ENCODE results near the gene TMEM167B. TPM values are rescaled to one million over a fixed set of nuclear protein-coding genes. Genes with fewer than 3 reads are reported as not detected.
"Not testable (repeated sequence)": the region's sequence is repeated elsewhere in the genome, so short reads cannot be mapped to it uniquely, and the experiment has no call there.

The TMEM167B gene
- total RNA-seq, 5 donors from 2014 or later (not counting 1 experiment from before 2014, with no cell fraction given) = 33.2 to 55.1 (median 37.1) TPM

DNA sequence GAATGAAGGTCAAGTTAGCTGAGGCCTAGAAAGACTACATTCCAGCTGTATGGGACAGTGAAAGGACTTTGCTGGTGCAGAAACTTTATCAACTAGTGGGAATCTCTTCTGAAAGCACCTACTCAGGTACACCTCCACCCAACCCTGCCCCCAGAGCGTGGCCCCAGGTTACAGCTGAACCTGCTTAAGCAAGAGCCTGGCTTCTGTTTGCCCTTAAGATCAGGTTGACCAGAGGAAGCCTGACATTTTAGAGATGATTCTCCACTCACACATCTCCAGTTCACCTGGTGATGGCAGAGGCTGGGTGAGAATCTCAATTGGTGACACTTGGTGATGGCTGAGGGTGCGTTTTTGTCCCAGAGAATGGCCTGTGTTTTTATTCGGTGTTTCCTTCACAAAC lies 47.4 kb downstream of the TMEM167B start:
- Mint-ChIP-seq H3K9me3 (no peaks in the 10 kb centered on the region), H3K27ac (no peak overlapping the region), H3K4me3 (no peak overlapping the region), H3K27me3 (no peaks in the 10 kb centered on the region), H3K4me1 (peaks cover 5 to 13% (median 12%) of the 10 kb centered on the region in 3 donors), H3K36me3 (peaks cover 10% of the 10 kb centered on the region)
- CTCF ChIA-PET = no interaction called here
- Histone ChIP-seq H3K27me3 (replicated peaks in 1 of 2; ENCODE audit: control insufficient read depth in 2 of 2, extremely low read depth in 1 of 2, insufficient read depth in 2 of 2, low read length in 1 of 2) (no peaks in the 10 kb centered on the region), H3K4me1 (ENCODE audit: control insufficient read depth in 1 of 2, extremely low read depth in 1 of 2, insufficient read depth in 2 of 2, low read length in 2 of 2) (peaks cover 0 to 3% of the 10 kb centered on the region in 2 experiments), H3K4me3 (ENCODE audit: control insufficient read depth in 1 of 2, extremely low read depth in 1 of 2, low read length in 1 of 2) (no peak overlapping the region), H3K36me3 (ENCODE audit: control insufficient read depth in 2 of 2, extremely low read depth in 1 of 2, insufficient read depth in 1 of 2, low read length in 1 of 2) (no peaks in the 10 kb centered on the region), H3K9me3 (no peaks in the 10 kb centered on the region), H3K27ac (ENCODE audit: low read length) (no peak overlapping the region)
- POLR2A ChIA-PET = no interaction called here
- WGBS (ENCODE audit: insufficient coverage) = 100% methylated on average over 1 of the region's 3 CpGs
- DNase-seq = no peak
- no peak for ATAC-seq (replicated peaks in 1 of 4)

DNA sequence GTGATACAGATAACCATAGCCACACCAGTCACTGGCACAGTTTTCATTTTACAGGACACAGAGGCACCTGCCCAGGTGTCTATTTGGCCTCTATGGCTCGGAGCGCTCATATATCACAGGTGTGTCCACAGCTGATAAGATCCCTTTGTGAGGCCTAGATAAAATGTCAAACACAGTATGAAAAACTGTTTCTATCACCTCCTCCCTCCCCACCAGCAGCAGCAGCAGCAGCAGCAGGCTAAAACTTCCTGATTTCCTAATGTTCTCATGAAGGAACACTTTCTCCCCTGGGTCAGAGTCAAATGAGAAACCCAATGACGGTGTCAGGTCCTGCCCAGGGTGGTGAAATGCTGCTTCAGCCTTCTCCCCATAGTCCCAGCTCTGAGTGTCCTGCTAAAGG lies 47.8 kb downstream of the TMEM167B start:
- ATAC-seq (replicated peaks in 1 of 4) (no peak), DNase-seq (no peak)
- peaks cover 10% of the 10 kb centered on the region for H3K36me3 Mint-ChIP-seq
- Histone ChIP-seq H3K36me3 (ENCODE audit: control insufficient read depth in 2 of 2, extremely low read depth in 1 of 2, insufficient read depth in 1 of 2, low read length in 1 of 2) (no peaks in the 10 kb centered on the region), H3K4me1 (ENCODE audit: control insufficient read depth in 1 of 2, extremely low read depth in 1 of 2, insufficient read depth in 2 of 2, low read length in 2 of 2) (peaks cover 0 to 3% of the 10 kb centered on the region in 2 experiments), H3K27me3 (replicated peaks in 1 of 2; ENCODE audit: control insufficient read depth in 2 of 2, extremely low read depth in 1 of 2, insufficient read depth in 2 of 2, low read length in 1 of 2) (no peaks in the 10 kb centered on the region), H3K27ac (ENCODE audit: low read length) (no peak overlapping the region), H3K9me3 (no peaks in the 10 kb centered on the region), H3K4me3 (ENCODE audit: control insufficient read depth in 1 of 2, extremely low read depth in 1 of 2, low read length in 1 of 2) (no peak overlapping the region)
- H3K27ac Mint-ChIP-seq = no peak overlapping the region
- H3K4me3 Mint-ChIP-seq = no peak overlapping the region
- H3K4me1 Mint-ChIP-seq = peaks cover 5 to 13% (median 12%) of the 10 kb centered on the region in 3 donors
- 91% methylated on average over 2 of the region's 3 CpGs for WGBS (ENCODE audit: insufficient coverage)
- no peaks in the 10 kb centered on the region for H3K27me3 Mint-ChIP-seq
- ChIA-PET POLR2A (no interaction called here), CTCF (no interaction called here)
- H3K9me3 Mint-ChIP-seq = no peaks in the 10 kb centered on the region

- Mint-ChIP-seq H3K4me1 (no peaks in the 10 kb centered on the region), H3K27me3 (no peaks in the 10 kb centered on the region), H3K4me3 (no peak overlapping the region), H3K27ac (no peak overlapping the region), H3K36me3 (peaks cover 10% of the 10 kb centered on the region), H3K9me3 (no peaks in the 10 kb centered on the region)
- Histone ChIP-seq H3K4me3 (ENCODE audit: control insufficient read depth in 1 of 2, extremely low read depth in 1 of 2, low read length in 1 of 2) (no peak overlapping the region), H3K36me3 (ENCODE audit: control insufficient read depth in 2 of 2, extremely low read depth in 1 of 2, insufficient read depth in 1 of 2, low read length in 1 of 2) (no peaks in the 10 kb centered on the region), H3K27me3 (replicated peaks in 1 of 2; ENCODE audit: control insufficient read depth in 2 of 2, extremely low read depth in 1 of 2, insufficient read depth in 2 of 2, low read length in 1 of 2) (no peaks in the 10 kb centered on the region), H3K9me3 (no peaks in the 10 kb centered on the region), H3K27ac (ENCODE audit: low read length) (no peak overlapping the region), H3K4me1 (ENCODE audit: control insufficient read depth in 1 of 2, extremely low read depth in 1 of 2, insufficient read depth in 2 of 2, low read length in 2 of 2) (no peaks in the 10 kb centered on the region)
- POLR2A ChIA-PET = no interaction called here
- ATAC-seq (replicated peaks in 1 of 4) (no peak), DNase-seq (no peak)
- CTCF ChIA-PET = no interaction called here
- WGBS (ENCODE audit: insufficient coverage) = 90% methylated on average over 2 of the region's 3 CpGs
These were observed 49.8 kb downstream of the TMEM167B start for GRCh38 chr1:109140392-109140791.

DNA sequence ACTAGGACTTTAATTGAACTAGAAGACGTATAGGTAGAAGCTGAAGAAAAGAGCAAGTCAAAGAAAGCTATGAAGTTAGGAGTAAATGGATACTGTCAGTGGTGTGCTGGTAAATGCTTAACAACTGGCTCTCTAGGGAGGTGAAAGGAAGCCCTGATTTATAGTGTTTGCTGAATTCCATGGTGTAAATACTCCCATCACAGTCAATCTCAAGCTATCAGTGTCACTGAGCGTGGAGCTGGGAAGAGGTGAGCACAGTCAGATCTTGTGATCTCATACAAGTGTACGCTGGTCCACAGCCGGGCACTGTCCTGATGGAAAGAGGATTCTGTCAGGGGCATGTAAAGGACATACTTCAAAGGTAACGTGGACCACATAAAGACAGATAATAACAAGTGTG lies 51.7 kb downstream of the TMEM167B start:
- Histone ChIP-seq H3K4me1 (ENCODE audit: control insufficient read depth in 1 of 2, extremely low read depth in 1 of 2, insufficient read depth in 2 of 2, low read length in 2 of 2) (no peaks in the 10 kb centered on the region), H3K4me3 (ENCODE audit: control insufficient read depth in 1 of 2, extremely low read depth in 1 of 2, low read length in 1 of 2) (no peak overlapping the region), H3K27me3 (replicated peaks in 1 of 2; ENCODE audit: control insufficient read depth in 2 of 2, extremely low read depth in 1 of 2, insufficient read depth in 2 of 2, low read length in 1 of 2) (no peaks in the 10 kb centered on the region), H3K9me3 (no peaks in the 10 kb centered on the region), H3K36me3 (ENCODE audit: control insufficient read depth in 2 of 2, extremely low read depth in 1 of 2, insufficient read depth in 1 of 2, low read length in 1 of 2) (no peaks in the 10 kb centered on the region), H3K27ac (ENCODE audit: low read length) (no peak overlapping the region)
- DNase-seq (no peak), ATAC-seq (replicated peaks in 1 of 4) (no peak)
- Mint-ChIP-seq H3K4me3 (no peak overlapping the region), H3K4me1 (no peaks in the 10 kb centered on the region), H3K27ac (no peak overlapping the region), H3K36me3 (peaks cover 6% of the 10 kb centered on the region), H3K27me3 (no peaks in the 10 kb centered on the region), H3K9me3 (no peaks in the 10 kb centered on the region)
- 89% methylated on average over 4 of the region's 5 CpGs for WGBS (ENCODE audit: insufficient coverage)
- ChIA-PET CTCF (interaction anchor here in 1 of 2 donors (0.5 to 0.6 kb wide), 2 partner anchors 10 to 33 kb away, joined by 3 to 5 read pairs; no protein-coding TSS in a partner anchor), POLR2A (no interaction called here)

GRCh38 chr1:109142725-109143124 lies 52.2 kb downstream of the TMEM167B start:
- H3K9me3 ChIP-seq; H3K4me3 ChIP-seq (ENCODE audit: control insufficient read depth in 1 of 2, extremely low read depth in 1 of 2, low read length in 1 of 2); H3K36me3 ChIP-seq (ENCODE audit: control insufficient read depth in 2 of 2, extremely low read depth in 1 of 2, insufficient read depth in 1 of 2, low read length in 1 of 2); H3K27ac Mint-ChIP-seq; POLR2A ChIA-PET; H3K4me1 Mint-ChIP-seq; H3K4me1 ChIP-seq (ENCODE audit: control insufficient read depth in 1 of 2, extremely low read depth in 1 of 2, insufficient read depth in 2 of 2, low read length in 2 of 2); DNase-seq; H3K27me3 ChIP-seq (replicated peaks in 1 of 2; ENCODE audit: control insufficient read depth in 2 of 2, extremely low read depth in 1 of 2, insufficient read depth in 2 of 2, low read length in 1 of 2); ATAC-seq (replicated peaks in 1 of 4); H3K27ac ChIP-seq (ENCODE audit: low read length); H3K4me3 Mint-ChIP-seq; H3K27me3 Mint-ChIP-seq; H3K36me3 Mint-ChIP-seq; H3K9me3 Mint-ChIP-seq: not testable (repeated sequence)
- CTCF ChIA-PET = interaction anchor here in 1 of 2 donors (0.6 kb wide), 1 partner anchor 9 kb away, joined by 3 read pairs; no protein-coding TSS in a partner anchor
- no CpG with 5 or more reads among the region's 6 CpGs for WGBS (ENCODE audit: insufficient coverage)

Other genes starting within 250 kb of the TMEM167B start
- not detected for gene AKNAD1, start 233.7 kb upstream of the TMEM167B start, total RNA-seq
- gene GPSM2, start 213.8 kb upstream of the TMEM167B start, total RNA-seq = 1 to 10 TPM; 1.6 to 2.4 (median 2.0) TPM
- 10 to 100 TPM; 14.3 to 33.3 (median 22.4) TPM for gene CLCC1, start 127.3 kb upstream of the TMEM167B start, total RNA-seq
- gene WDR47, start 48.7 kb upstream of the TMEM167B start, total RNA-seq = 10 to 100 TPM; 13.6 to 18.2 (median 17.9) TPM
- gene TAF13, start 14.8 kb upstream of the TMEM167B start, total RNA-seq = 10 to 100 TPM in 2 of 5 donors, 1 to 10 TPM in 3; 8.7 to 19.4 (median 9.7) TPM
- 10 to 100 TPM in 4 of 5 donors, 1 to 10 TPM in 1; 8.1 to 21.4 (median 16.1) TPM for gene ELAPOR1, start 23.4 kb downstream of the TMEM167B start, total RNA-seq
- gene SARS1, start 123.2 kb downstream of the TMEM167B start, total RNA-seq = 100 to 1,000 TPM; 106 to 192 (median 173) TPM
- 1 to 10 TPM; 4.1 to 5.3 (median 4.7) TPM for gene CELSR2, start 158.8 kb downstream of the TMEM167B start, total RNA-seq
- gene PSRC1, start 192.4 kb downstream of the TMEM167B start, total RNA-seq = 1 to 10 TPM in 2 of 5 donors, under 1 TPM in 3; 0.35 to 1.6 (median 0.72) TPM
- gene MYBPHL, start 216.2 kb downstream of the TMEM167B start, total RNA-seq = not detected